IMR-90 (cell line): ENCODE results near the gene ANKRD40CL.

Source experiments
- CHD1 ChIP-seq: IDR thresholded peaks from 2 replicates; pipeline ENCODE4 v1.6.1; 2012; ENCODE audit warnings: low read depth, low read length, improper control_type of control experiment
- MAZ ChIP-seq: IDR thresholded peaks from 2 replicates; pipeline ENCODE4 v1.6.1; 2012; ENCODE audit warnings: low read depth, mild to moderate bottlenecking, low read length, improper control_type of control experiment, moderate library complexity, borderline replicate concordance
- POLR2A ChIP-seq: IDR thresholded peaks from 2 replicates; pipeline ENCODE4 v1.6.1; 2012; ENCODE audit warnings: mild to moderate bottlenecking, low read depth, low read length
- RAD21 ChIP-seq: IDR thresholded peaks from 2 replicates; pipeline ENCODE4 v1.6.1; 2012; ENCODE audit warnings: low read length, improper control_type of control experiment
- TF ChIP-seq, protein P1 (sequence below): conservative IDR thresholded peaks from 2 replicates; pipeline ENCODE4 v1.5.1; 2012; ENCODE audit warnings: mild to moderate bottlenecking, low read depth, low read length, improper control_type of control experiment

DNA sequence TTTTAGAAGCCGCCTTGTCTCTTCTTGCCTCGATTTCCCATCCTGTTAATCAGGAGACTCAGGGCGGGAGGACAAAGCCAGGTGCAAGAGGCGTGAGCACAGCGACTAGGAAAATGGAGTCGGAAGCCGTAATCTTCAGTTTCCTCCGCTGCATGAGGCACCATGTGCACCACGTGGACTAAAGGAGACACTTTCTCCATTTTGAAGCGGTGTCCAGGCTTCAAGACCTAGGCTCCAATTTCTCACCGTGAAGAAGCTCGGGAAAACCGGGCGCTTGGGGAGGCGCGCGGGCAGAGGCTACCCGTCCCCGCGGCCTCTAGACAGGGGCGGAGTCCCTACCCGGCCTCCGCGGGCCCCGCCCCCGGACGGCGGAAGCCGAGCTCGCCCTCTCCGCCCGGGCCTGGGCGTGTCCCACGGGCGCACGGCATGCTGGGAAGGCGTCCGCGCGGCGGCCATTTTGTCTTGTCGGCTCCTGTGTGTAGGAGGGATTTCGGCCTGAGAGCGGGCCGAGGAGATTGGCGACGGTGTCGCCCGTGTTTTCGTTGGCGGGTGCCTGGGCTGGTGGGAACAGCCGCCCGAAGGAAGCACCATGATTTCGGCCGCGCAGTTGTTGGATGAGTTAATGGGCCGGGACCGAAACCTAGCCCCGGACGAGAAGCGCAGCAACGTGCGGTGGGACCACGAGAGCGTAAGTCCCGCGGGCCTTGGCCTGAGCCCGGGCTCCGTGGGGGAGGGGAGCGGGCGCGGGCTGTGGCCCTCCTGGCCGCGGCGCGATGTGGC lies 48.0 kb downstream of the ANKRD40CL start, which contains the start of gene LUC7L3:
- TF ChIP-seq, protein P1, sequence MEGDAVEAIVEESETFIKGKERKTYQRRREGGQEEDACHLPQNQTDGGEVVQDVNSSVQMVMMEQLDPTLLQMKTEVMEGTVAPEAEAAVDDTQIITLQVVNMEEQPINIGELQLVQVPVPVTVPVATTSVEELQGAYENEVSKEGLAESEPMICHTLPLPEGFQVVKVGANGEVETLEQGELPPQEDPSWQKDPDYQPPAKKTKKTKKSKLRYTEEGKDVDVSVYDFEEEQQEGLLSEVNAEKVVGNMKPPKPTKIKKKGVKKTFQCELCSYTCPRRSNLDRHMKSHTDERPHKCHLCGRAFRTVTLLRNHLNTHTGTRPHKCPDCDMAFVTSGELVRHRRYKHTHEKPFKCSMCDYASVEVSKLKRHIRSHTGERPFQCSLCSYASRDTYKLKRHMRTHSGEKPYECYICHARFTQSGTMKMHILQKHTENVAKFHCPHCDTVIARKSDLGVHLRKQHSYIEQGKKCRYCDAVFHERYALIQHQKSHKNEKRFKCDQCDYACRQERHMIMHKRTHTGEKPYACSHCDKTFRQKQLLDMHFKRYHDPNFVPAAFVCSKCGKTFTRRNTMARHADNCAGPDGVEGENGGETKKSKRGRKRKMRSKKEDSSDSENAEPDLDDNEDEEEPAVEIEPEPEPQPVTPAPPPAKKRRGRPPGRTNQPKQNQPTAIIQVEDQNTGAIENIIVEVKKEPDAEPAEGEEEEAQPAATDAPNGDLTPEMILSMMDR, result no peak
- TF ChIP-seq RAD21 (no peak), POLR2A (peak; percentile 96), CHD1 (no peak), MAZ (peak; percentile 50; the same call in 1 of the 2 replicates)
